ENCODE data around the gene KIDINS220.
"Not testable (repeated sequence)": the region's sequence is repeated elsewhere in the genome, so short reads cannot be mapped to it uniquely, and the experiment has no call there.

Gene KIDINS220

GRCh38 chr2:8754106-8754776 is 83.2 kb downstream of the KIDINS220 start:
- peak; percentile 86 for DNase-seq (ENCODE audit: low spot score)

GRCh38 chr2:8753609-8754008 is 83.8 kb downstream of the KIDINS220 start:
- peak; percentile 5 for DNase-seq (ENCODE audit: low spot score)

GRCh38 chr2:8752385-8752784 is 85.0 kb downstream of the KIDINS220 start:
- no peak for DNase-seq (ENCODE audit: low spot score)

GRCh38 chr2:8750221-8750620 is 87.2 kb downstream of the KIDINS220 start:
- no peak for DNase-seq (ENCODE audit: low spot score)

- no peak for DNase-seq (ENCODE audit: low spot score)
Measured at GRCh38 chr2:8743261-8743660, 94.2 kb downstream of the KIDINS220 start.

GRCh38 chr2:8740136-8740535 is 97.3 kb downstream of the KIDINS220 start:
- no peak for DNase-seq (ENCODE audit: low spot score)

- DNase-seq (ENCODE audit: low spot score), result no peak
Measured at GRCh38 chr2:8737571-8738175, 99.7 kb downstream of the KIDINS220 start.

- DNase-seq (ENCODE audit: low spot score), result no peak
Measured at GRCh38 chr2:8732601-8733000, 104.8 kb downstream of the KIDINS220 start.

- DNase-seq (ENCODE audit: low spot score), result no peak
Measured at GRCh38 chr2:8729939-8730338, 107.5 kb downstream of the KIDINS220 start.

GRCh38 chr2:8729101-8729500 is 108.3 kb downstream of the KIDINS220 start:
- DNase-seq (ENCODE audit: low spot score), result not testable (repeated sequence)

- DNase-seq (ENCODE audit: low spot score), result no peak
Measured at GRCh38 chr2:8728305-8729015, 109.0 kb downstream of the KIDINS220 start.

- DNase-seq (ENCODE audit: low spot score), result no peak
Measured at GRCh38 chr2:8725838-8726237, 111.6 kb downstream of the KIDINS220 start.

GRCh38 chr2:8722986-8723385 is 114.4 kb downstream of the KIDINS220 start:
- DNase-seq (ENCODE audit: low spot score), result no peak

GRCh38 chr2:8721410-8721809 is 116.0 kb downstream of the KIDINS220 start:
- no peak for DNase-seq (ENCODE audit: low spot score)

- no peak for DNase-seq (ENCODE audit: low spot score)
Measured at GRCh38 chr2:8720741-8721140, 116.7 kb downstream of the KIDINS220 start.

GRCh38 chr2:8719528-8719927 is 117.9 kb downstream of the KIDINS220 start:
- no peak for DNase-seq (ENCODE audit: low spot score)

GRCh38 chr2:8714971-8715370 is 122.4 kb downstream of the KIDINS220 start:
- no peak for DNase-seq (ENCODE audit: low spot score)

- DNase-seq (ENCODE audit: low spot score), result no peak
Measured at GRCh38 chr2:8714283-8714682, 123.1 kb downstream of the KIDINS220 start.

GRCh38 chr2:8710951-8711350 is 126.5 kb downstream of the KIDINS220 start:
- DNase-seq (ENCODE audit: low spot score), result no peak

- DNase-seq (ENCODE audit: low spot score), result no peak
Measured at GRCh38 chr2:8709611-8710010, 127.8 kb downstream of the KIDINS220 start.

- DNase-seq (ENCODE audit: low spot score), result no peak
Measured at GRCh38 chr2:8704906-8705305, 132.5 kb downstream of the KIDINS220 start.

- DNase-seq (ENCODE audit: low spot score), result peak; percentile 2
Measured at GRCh38 chr2:8701681-8702379, 135.6 kb downstream of the KIDINS220 start.

GRCh38 chr2:8699839-8700238 is 137.6 kb downstream of the KIDINS220 start:
- no peak for DNase-seq (ENCODE audit: low spot score)

Measured in putamen (tissue), 1 donor.